ENCODE data around the gene GLYATL1.

GLYATL1 gene

GRCh38 chr11:58939277-58939676 is at the start of gene GLYATL1:
TSS of gene GLYATL1 (plus strand) at chr11:58939488. CDS start at chr11:58947088, 7,600 bp downstream.
- DNase-seq = no peak

- DNase-seq = no peak
These were observed 45.4 kb upstream of the GLYATL1 start for GRCh38 chr11:58893899-58894298.

GRCh38 chr11:58898106-58898505 is 41.2 kb upstream of the GLYATL1 start:
- no peak for DNase-seq

GRCh38 chr11:58900479-58901420 is 38.5 kb upstream of the GLYATL1 start:
- peak; percentile 69 to 72 for DNase-seq

- DNase-seq = no peak
These were observed 36.4 kb upstream of the GLYATL1 start for GRCh38 chr11:58902881-58903280.

GRCh38 chr11:58905011-58905720 is 34.1 kb upstream of the GLYATL1 start:
- DNase-seq = no peak

- no peak for DNase-seq
These were observed 33.4 kb upstream of the GLYATL1 start for GRCh38 chr11:58905721-58906547.

GRCh38 chr11:58907780-58908179 is 31.5 kb upstream of the GLYATL1 start:
- DNase-seq = no peak

GRCh38 chr11:58912124-58912523 is 27.2 kb upstream of the GLYATL1 start:
- DNase-seq = no peak

GRCh38 chr11:58913685-58914084 is 25.6 kb upstream of the GLYATL1 start:
- no peak for DNase-seq

- no peak for DNase-seq
These were observed 24.3 kb upstream of the GLYATL1 start for GRCh38 chr11:58914821-58915543.

- DNase-seq = no peak
These were observed 22.7 kb upstream of the GLYATL1 start for GRCh38 chr11:58916637-58917036.

GRCh38 chr11:58917159-58917783 is 22.0 kb upstream of the GLYATL1 start:
- DNase-seq = no peak

- no peak for DNase-seq
These were observed 19.7 kb upstream of the GLYATL1 start for GRCh38 chr11:58919561-58919960.

- DNase-seq = no peak
These were observed 19.3 kb upstream of the GLYATL1 start for GRCh38 chr11:58919980-58920379.

- DNase-seq = no peak
These were observed 17.4 kb upstream of the GLYATL1 start for GRCh38 chr11:58921778-58922390.

- no peak for DNase-seq
These were observed 16.8 kb upstream of the GLYATL1 start for GRCh38 chr11:58922479-58922878.

GRCh38 chr11:58923300-58923788 is 15.9 kb upstream of the GLYATL1 start:
- DNase-seq = peak in 1 of 2 experiments; percentile 30

- DNase-seq = no peak
These were observed 15.1 kb upstream of the GLYATL1 start for GRCh38 chr11:58924230-58924629.

- no peak for DNase-seq
These were observed 13.0 kb upstream of the GLYATL1 start for GRCh38 chr11:58926251-58926650.

- DNase-seq = no peak
These were observed 12.6 kb upstream of the GLYATL1 start for GRCh38 chr11:58926695-58927094.

All from activated T-cell treated with anti-CD3 and anti-CD28 coated beads, Interleukin-2, amount 50 U/mL, for 48 hours (primary cell).